AG08396 (cell line): ENCODE data around the gene OR2C1.
A peak's percentile ranks its signal among the peaks of the same experiment; 100 is the strongest.

Experiments
- DNase-seq: peaks from one replicate; pipeline ENCODE4 v3.0.0; 2012; ENCODE audit warnings: low spot score, mixed read lengths

Gene OR2C1

DNA sequence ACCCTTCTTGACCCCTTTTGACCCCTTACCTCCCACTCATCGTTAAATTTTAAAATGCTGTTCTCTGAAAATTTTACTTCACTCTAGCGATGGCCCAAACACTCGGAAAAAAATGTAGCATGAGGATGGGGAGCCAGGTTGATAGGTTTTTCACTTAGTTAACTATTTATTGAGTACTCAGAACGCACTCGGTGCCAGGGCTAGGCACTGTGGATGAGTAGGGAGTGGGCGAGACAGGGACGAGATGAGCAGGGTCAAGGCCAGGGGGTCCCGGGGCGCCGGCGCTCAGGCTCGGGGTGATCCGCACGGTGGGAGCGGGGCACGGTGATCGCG lies 44.7 kb downstream of the OR2C1 start:
- no peak for DNase-seq

DNA sequence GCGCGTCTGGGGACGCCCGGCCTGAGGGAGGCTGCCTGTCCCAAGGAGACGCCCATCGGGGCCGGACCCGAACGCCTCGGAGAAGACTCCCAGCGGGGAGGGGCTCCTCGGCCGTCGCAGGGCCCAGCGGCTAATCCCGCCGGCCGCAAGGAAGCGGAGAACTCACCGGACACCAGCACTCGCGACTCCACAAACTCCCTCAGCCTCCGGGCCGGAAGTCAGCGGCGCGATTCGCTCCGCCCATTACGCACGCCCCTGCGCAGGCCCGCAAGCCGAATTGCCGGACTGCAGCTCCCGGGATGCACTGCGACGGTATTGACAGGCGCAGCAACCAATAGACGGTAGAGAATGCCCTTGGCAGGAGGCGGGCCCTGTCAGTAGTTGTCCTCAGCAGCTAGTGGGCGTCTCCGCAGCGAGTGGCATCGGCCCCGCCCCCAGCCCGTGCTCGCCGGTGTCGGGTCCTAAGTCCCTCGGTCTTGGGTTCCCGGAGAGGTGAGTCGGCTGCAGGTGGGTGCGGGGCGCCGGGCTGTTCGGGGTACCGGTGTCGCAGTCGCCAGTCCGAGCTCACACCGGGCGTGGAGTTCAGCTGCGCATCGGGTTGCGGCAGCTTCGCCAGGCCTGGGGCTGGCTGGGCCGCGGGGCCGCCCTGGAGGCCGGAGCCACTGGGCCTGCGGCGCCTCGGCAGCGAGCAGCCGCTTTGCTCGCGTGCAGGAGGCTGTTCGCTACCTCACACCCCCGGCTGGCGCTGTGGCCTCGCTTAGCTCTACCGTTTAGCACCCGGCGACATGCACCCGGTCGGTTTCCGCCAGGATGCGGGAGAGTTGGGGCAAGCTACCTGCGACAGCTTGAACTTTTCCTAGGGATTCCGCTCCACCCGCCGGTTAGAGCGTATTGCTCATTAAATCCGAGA lies 45.3 kb downstream of the OR2C1 start, which contains the start of the genes ZNF174 and ZSCAN32:
ZNF174 (plus strand) TSS at position 437 of the 910 bp plus-strand sequence. CDS start 790 bp downstream, outside the sequence.
ZSCAN32 (minus strand) TSS at position 226 of the 910 bp plus-strand sequence. CDS start 3,447 bp downstream, outside the sequence.
- peak; percentile 100 for DNase-seq

DNA sequence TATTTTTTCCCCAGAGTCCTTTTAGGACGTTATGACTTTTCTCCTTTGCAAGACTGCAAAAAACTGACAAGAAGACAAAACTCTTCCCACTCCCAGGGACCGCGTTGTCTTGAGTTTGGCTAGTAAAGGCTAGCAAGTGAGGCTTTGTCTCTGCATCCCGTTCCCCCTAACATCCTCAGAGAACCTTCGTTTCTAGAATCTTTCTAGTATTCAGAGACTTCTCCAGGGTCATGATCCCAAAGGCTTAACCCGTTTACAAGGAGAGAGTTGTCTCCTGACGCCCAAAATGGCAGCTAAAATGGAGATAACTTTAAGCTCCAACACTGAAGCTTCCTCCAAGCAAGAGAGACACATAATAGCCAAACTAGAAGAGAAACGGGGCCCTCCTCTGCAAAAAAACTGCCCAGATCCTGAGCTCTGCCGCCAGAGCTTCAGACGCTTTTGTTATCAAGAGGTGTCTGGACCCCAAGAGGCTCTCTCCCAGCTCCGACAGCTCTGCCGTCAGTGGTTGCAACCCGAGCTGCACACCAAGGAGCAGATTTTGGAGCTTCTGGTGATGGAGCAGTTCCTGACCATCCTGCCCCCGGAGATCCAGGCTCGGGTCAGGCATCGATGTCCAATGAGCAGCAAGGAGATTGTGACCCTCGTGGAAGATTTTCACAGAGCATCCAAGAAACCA lies 46.2 kb downstream of the OR2C1 start:
- DNase-seq, result peak; percentile 36
